ACC112 (cell line): ENCODE results near the gene PCYT1A.
"Not testable (repeated sequence)": the region's sequence is repeated elsewhere in the genome, so short reads cannot be mapped to it uniquely, and the experiment has no call there.

ENCODE experiments used
- H2AFZ ChIP-seq: fragments of 200-600 bp; sonication (generic); one replicate; pipeline ENCODE4 v1.6.0; 2017; ENCODE audit warnings: antibody characterized with exemption, low read length; ENCODE audit not compliant: unreplicated experiment
- H3K27ac ChIP-seq: fragments of 200-600 bp; sonication (generic); 2 replicates; pipeline ENCODE4 v1.5.1; 2014; ENCODE audit warnings: low read depth, mild to moderate bottlenecking, antibody characterized with exemption, low read length, moderate library complexity
- H3K27me3 ChIP-seq: fragments of 200-600 bp; sonication (generic); 2 replicates; pipeline ENCODE4 v1.6.1; 2014; ENCODE audit warnings: mild to moderate bottlenecking, antibody characterized with exemption, low read length, moderate library complexity, mixed read lengths; ENCODE audit not compliant: insufficient read depth
- H3K36me3 ChIP-seq: fragments of 200-600 bp; sonication (generic); 2 replicates; pipeline ENCODE4 v1.6.1; 2016; ENCODE audit warnings: mild to moderate bottlenecking, antibody characterized with exemption, low read length, moderate library complexity, mixed read lengths; ENCODE audit not compliant: insufficient read depth
- H3K4me1 ChIP-seq: fragments of 200-600 bp; sonication (generic); one replicate; pipeline ENCODE4 v1.6.1; 2016; ENCODE audit warnings: low read length, mixed read lengths; ENCODE audit not compliant: insufficient read depth, unreplicated experiment, control insufficient read depth
- H3K4me3 ChIP-seq: fragments of 200-600 bp; sonication (generic); 2 replicates; pipeline ENCODE4 v1.5.1; 2014; ENCODE audit warnings: mild to moderate bottlenecking, low read depth, low read length
- H3K79me2 ChIP-seq: fragments of 200-600 bp; sonication (generic); one replicate; pipeline ENCODE4 v1.6.0; 2016; ENCODE audit warnings: low read length; ENCODE audit not compliant: control insufficient read depth, unreplicated experiment, insufficient read depth

Gene PCYT1A

GRCh38 chr3:196320137-196320536, 32.6 kb upstream of the PCYT1A start:
- no peaks in the 10 kb centered on the region for H3K27me3 ChIP-seq
- no peaks in the 10 kb centered on the region for H3K79me2 ChIP-seq
- H2AFZ ChIP-seq: no peak overlapping the region
- H3K27ac ChIP-seq: no peak overlapping the region
- no peak overlapping the region for H3K4me3 ChIP-seq
- peaks cover 4% of the 10 kb centered on the region for H3K4me1 ChIP-seq
- H3K36me3 ChIP-seq: 0 out of 2 replicates have a peak, but pooled peaks cover 2% of the 10 kb centered on the region

GRCh38 chr3:196317687-196318467, 30.4 kb upstream of the PCYT1A start, which contains the start of gene DYNLT2B:
TSS of gene DYNLT2B (minus strand) at chr3:196318240. CDS start at chr3:196318152, 88 bp downstream.
- Histone ChIP-seq H3K36me3 (no peaks in the 10 kb centered on the region), H3K79me2 (no peaks in the 10 kb centered on the region), H3K27me3 (no peaks in the 10 kb centered on the region), H3K4me1 (peaks cover 4% of the 10 kb centered on the region), H3K27ac (peak within 1 kb of the TSS; percentile 78), H2AFZ (peak within 1 kb of the TSS; percentile 73), H3K4me3 (peak within 1 kb of the TSS; percentile 81)

- not testable (repeated sequence) for H3K27me3 ChIP-seq, H3K36me3 ChIP-seq, H3K79me2 ChIP-seq, H3K4me1 ChIP-seq
- Histone ChIP-seq H2AFZ (peak overlapping the region; percentile 52), H3K27ac (peak overlapping the region; percentile 78), H3K4me3 (peak overlapping the region; percentile 81)
These were observed 29.5 kb upstream of the PCYT1A start for GRCh38 chr3:196316799-196317686.

- Histone ChIP-seq H3K27ac (no peak overlapping the region), H2AFZ (no peak overlapping the region), H3K27me3 (no peaks in the 10 kb centered on the region), H3K4me1 (peaks cover 4% of the 10 kb centered on the region), H3K4me3 (no peak overlapping the region), H3K36me3 (no peaks in the 10 kb centered on the region), H3K79me2 (no peaks in the 10 kb centered on the region)
These were observed 28.3 kb upstream of the PCYT1A start for GRCh38 chr3:196315821-196316220.

- no peak overlapping the region for H2AFZ ChIP-seq
- H3K4me3 ChIP-seq: no peak overlapping the region
- no peaks in the 10 kb centered on the region for H3K27me3 ChIP-seq
- no peak overlapping the region for H3K27ac ChIP-seq
- H3K4me1 ChIP-seq: peaks cover 4% of the 10 kb centered on the region
- no peaks in the 10 kb centered on the region for H3K79me2 ChIP-seq
- no peaks in the 10 kb centered on the region for H3K36me3 ChIP-seq
These were observed 27.1 kb upstream of the PCYT1A start for GRCh38 chr3:196314597-196314996.

GRCh38 chr3:196314086-196314485, 26.6 kb upstream of the PCYT1A start:
- H3K79me2 ChIP-seq, H2AFZ ChIP-seq, H3K4me3 ChIP-seq, H3K4me1 ChIP-seq, H3K27ac ChIP-seq, H3K27me3 ChIP-seq, H3K36me3 ChIP-seq: not testable (repeated sequence)

GRCh38 chr3:196302960-196303359, 15.4 kb upstream of the PCYT1A start:
- H3K36me3 ChIP-seq, H2AFZ ChIP-seq, H3K27ac ChIP-seq, H3K4me1 ChIP-seq, H3K27me3 ChIP-seq, H3K4me3 ChIP-seq, H3K79me2 ChIP-seq: not testable (repeated sequence)

GRCh38 chr3:196302551-196302950, 15.0 kb upstream of the PCYT1A start:
- not testable (repeated sequence) for H3K4me1 ChIP-seq, H3K27me3 ChIP-seq, H3K79me2 ChIP-seq, H2AFZ ChIP-seq, H3K36me3 ChIP-seq, H3K27ac ChIP-seq, H3K4me3 ChIP-seq

- Histone ChIP-seq H3K27ac (no peak overlapping the region), H2AFZ (no peak overlapping the region), H3K79me2 (no peaks in the 10 kb centered on the region), H3K27me3 (no peaks in the 10 kb centered on the region), H3K4me1 (no peaks in the 10 kb centered on the region), H3K36me3 (no peaks in the 10 kb centered on the region), H3K4me3 (no peak overlapping the region)
These were observed 11.0 kb upstream of the PCYT1A start for GRCh38 chr3:196298521-196298920.

GRCh38 chr3:196292286-196292923, 4.9 kb upstream of the PCYT1A start:
- Histone ChIP-seq H3K27me3 (no peaks in the 10 kb centered on the region), H2AFZ (no peak overlapping the region), H3K79me2 (peaks cover under 1% of the 10 kb centered on the region), H3K4me1 (peaks cover 3% of the 10 kb centered on the region), H3K4me3 (no peak overlapping the region), H3K27ac (no peak overlapping the region), H3K36me3 (no peaks in the 10 kb centered on the region)
